ENCODE data around the gene OXSM. TPM values are rescaled to one million over a fixed set of nuclear protein-coding genes. Genes with fewer than 3 reads are reported as not detected.

OXSM gene
- total RNA-seq, 1 donor from 2014 or later: 11.1 TPM

DNA sequence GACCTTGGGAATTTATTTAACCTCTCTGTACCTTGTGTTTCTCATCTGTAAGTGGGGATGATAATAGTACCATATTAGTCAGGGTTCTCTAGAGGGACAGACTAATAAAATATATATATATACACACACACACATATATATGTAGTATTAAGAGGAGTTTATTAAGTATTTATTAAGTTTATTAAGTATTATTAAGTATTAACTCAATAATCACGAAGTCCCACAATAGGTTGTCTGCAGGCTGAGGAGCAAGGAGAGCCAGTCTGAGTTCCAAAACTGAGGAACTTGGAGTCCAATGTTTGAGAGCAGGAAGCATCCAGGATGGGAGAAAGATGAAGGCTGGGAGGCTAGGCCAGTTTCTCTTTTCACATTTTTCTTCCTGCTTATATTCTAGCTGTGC, 14.8 kb downstream of the OXSM start:
- no peak for DNase-seq

DNA sequence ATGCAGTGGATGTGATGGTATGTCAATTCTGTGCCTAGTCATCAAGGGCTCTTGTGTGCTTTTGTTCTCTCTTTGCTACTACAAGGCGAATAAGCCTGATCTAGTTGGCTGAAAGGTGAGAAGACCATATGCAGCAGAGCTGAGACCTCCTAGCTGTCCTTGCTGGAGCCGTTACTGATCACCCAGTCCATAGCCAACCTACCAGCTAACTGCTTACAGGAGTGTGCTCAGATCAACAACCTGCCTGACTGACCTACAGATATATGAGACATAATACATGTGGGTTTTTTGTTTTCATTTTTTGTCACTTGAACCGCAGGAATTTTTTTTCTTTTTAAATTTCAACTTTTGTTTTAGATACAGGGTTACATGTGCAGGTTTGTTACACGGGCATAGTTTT, 22.8 kb downstream of the OXSM start:
- DNase-seq: no peak

DNA sequence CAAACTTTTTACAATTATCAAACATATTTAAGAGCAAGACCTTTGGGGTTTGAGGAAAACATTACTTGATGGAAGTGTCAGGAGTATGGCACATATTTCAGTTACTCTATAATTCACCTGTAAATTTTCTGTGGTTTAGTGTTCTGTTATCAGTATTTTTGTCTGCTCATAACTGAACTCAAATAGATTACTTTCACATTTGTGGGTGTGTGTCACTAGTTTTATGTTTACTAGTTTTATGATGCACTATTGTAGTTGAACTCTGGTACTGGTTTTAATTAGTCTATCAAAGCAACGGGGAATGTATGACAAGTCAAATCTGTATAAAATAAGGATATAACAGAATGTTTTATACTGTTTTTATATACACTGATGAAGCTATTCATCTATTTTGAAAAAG, 27.2 kb downstream of the OXSM start:
- DNase-seq: no peak

DNA sequence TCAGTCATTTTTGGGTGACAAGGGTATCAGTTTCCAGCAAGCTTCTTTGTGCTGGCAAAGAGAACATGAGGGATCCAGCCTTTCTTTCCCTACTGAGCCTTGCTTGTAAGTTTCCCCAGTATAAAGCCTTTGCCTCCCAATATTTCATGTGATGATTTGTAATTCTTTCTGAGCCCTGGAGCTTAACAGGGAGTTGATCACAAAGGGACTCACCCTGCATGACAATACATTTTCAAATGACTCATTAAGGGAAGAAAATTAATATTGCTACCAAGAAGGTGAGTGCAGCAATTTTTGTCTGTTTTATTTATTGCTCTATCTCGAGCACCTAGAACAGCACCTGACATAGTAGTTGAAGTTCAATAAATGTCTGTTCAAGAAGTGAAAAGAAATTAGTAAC, 27.7 kb downstream of the OXSM start:
- no peak for DNase-seq

DNA sequence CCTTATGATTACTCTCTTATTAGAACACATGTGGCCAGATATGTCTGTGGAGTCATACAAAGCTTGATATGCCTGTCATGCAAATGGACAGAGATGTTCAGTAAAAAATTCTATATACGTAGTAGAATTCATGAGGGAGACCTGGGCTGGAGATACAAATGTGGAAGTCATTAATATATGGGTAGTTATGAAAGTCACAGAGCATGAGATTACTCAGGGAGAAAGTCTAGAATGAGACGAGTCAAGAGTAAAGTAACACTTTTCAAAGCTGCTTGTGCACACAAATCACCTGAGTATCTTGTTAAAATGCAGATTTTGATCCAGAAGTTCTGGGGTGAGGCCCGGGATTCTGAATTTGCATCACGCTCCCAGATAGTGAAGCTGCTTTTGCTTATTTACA, 28.4 kb downstream of the OXSM start:
- no peak for DNase-seq

GRCh38 chr3:25820366-25820765, 30.5 kb downstream of the OXSM start:
- peak; percentile 72 for DNase-seq

DNA sequence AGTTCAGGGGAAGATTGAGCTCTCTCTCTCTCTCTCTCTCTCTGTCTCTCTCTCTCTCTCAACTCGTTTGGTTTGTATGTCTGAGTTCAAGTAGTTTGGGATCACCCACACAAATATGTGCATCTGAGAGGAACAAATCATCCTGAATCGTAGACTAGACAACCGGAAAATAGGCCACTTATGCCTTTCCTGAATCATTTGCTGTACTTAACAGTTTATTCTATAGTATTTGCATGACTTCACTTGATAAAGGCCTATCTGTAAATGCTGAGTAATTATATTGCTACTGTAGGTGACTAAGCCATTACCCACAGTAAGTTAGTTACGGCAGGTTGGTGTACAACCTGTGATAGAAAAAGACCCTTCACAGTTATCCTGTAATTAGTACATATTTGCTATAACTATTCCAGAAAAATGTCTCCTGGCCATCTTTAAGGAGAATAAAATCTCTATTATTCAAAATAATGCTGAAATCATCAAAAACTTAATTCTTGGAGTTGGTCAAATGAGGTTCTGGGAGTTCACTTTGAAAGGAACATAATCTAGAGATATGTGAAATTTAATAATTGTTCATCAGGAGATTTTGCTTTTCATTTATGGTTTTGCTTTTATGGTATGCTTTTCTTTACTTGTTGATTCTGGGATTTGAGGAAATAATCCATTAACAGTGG, 31.1 kb downstream of the OXSM start:
- DNase-seq: no peak

- DNase-seq: no peak
Observed at GRCh38 chr3:25821746-25822573, 32.1 kb downstream of the OXSM start.

DNA sequence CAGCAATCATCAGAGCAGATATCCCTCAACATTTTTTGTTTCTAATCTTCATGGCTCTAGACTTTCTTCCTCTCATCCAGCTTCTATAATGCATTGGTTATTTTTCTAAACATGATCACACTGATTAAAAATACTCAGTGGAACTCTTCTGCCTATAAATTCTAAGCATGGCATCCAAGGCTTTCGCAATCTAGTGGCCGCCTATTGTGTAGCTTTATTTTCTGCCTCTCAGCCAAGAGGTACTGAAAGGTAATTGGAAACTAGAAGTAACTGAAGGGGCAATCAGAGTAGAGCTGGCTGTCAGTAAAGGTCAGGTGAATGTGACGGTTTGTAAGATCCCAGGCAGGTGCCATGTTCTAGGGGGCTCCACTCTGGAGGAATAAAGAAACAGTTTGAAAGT, 33.4 kb downstream of the OXSM start:
- DNase-seq: no peak

GRCh38 chr3:25826510-25826909, 36.6 kb downstream of the OXSM start:
- DNase-seq: peak; percentile 6

DNA sequence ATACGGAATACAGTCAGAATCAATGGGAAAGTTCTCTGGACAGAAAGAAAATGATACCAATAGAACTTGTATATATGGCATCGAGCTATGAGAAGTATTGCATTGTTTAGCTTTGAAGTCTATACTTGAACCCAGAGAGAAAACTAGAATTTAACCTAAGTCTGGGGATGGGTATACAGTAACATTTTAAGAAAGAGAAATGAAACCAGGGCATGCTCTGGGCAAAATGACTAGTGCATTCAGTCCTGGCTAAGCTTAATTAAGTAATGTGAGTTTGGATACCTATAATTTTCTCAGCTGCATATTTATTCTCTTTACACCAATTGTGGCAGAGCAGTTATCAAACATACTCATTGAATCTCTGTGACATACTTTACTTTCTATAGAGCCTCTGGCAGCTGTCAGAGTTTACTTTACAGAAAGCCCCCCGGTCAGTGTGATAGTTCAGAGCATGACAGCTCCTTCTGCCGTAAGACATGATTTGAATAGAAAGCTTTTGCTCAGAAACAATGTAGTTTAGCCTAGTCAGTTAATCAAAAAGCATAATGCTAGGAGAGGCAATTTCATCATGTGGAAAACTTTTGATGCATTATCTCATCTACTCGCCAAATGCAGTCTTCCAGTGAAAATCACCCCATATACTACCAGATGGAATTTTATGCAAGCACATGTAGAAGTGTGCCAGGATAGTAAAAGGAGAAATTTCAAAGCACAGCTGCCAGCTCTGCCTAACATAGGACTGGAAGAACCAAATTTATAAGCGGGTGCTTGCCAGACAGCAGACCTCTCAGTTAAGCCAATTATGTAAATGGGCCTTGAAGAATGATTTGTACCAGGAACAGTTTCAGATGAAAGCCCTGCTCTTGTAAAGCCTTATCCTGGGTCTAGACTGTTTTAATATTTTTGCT, 40.7 kb downstream of the OXSM start:
- no peak for DNase-seq

DNA sequence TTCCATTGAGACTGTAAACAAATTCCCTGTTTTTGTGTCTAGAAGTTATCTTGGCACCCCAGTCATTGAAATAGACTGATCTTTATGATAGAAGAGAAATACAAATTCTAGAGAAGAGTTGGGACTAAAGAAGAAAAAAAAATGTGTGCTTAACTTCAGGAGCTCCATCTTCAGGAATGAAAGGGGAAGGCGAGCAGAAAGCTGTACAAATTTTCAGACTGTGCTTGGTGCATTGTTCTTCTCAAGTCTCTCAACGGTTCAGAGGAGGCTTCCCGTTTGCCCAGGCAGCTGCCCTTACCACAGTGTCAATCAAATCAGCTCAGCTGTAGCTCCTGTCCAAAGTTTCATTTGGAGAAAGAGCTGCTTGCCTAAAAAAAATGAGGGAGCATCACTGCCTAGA, 41.7 kb downstream of the OXSM start:
- DNase-seq: peak; percentile 46

DNA sequence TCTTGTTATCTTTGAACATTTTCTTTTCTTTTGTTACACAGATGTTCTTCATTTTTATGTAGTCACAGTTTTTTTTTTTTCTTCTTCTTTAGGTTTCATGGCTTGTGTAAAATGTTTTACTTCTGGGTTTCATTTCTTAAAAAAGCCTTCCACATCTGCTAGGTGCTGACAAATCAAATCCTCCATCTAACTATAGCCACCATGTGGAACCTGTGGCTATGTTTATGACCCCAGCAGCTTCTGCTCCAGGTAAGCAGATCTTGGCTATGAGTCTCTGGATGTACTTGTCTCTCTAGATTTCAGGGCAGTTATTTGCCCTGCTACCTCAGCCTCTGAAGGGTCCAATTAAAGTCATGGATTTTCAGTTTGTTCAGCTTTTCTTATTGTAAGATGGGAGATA, 44.5 kb downstream of the OXSM start:
- DNase-seq: no peak

DNA sequence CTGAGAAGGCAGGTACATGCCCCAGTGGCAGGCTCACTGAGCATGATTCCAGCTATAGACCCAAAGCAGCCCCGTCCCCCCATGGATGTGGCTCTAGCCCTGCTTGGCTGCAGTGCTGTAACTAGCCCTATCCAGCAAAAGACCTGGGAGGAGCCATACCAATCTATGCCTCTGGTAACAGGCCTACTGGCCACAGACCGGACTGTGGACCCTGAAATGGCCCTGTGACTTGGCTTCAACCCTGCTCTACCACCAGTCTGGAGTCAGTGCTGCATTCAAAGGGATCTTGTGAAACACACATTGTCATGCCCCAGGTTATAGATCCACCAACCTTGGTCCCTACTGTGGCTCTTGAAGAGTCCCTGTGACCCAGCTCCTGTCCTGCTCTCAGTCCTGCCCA, 46.7 kb downstream of the OXSM start:
- DNase-seq: no peak

DNA sequence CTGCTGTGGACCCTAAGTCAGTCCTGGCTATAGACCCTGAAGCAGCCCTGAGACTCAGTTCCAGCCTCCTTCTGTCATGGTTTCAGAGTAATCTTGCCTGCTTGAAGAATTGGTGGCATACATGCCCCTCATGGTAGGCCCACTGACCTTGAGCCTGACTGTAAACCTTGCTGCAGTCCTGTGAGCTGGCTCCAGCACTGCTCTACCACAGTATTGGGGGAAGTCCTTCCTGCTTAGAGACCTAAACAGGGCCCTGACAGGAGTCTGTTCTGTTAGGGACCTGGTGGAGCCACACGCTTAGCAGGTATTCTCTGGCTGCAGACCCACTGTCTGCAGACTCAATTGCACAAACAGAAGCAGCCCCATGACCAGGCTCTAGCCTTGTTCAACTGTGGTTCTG, 47.1 kb downstream of the OXSM start:
- DNase-seq: no peak

GRCh38 chr3:25840099-25840498, 50.2 kb downstream of the OXSM start:
- DNase-seq: no peak

DNA sequence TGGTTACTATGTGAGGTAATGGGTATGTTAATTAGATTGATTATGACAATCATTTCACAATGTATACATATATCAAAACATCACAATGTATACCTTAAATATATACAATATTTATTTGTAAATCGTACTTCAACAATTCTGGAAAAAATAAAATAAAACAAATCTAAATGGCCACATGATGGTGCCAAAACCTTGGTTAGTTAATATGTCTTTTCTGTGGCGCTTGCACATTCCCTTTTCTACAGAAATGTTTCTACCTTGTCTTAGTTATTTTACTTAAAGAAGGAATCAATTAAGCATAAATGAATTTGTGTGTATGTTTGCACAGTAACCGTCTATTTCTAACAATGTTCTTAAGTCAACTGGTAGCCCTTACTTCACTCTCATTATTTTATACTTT, 53.4 kb downstream of the OXSM start:
- no peak for DNase-seq

Other genes starting within 250 kb of the OXSM start
- gene TOP2B, start 125.2 kb upstream of the OXSM start, total RNA-seq: 95.5 and 163 TPM in 2 replicates
- gene NGLY1, start 6.6 kb upstream of the OXSM start, total RNA-seq: 39.9 and 45.9 TPM in 2 replicates